Ascending aorta (tissue), 2 donors: ENCODE measurements around the gene FCHO2. TPM values are rescaled to one million over a fixed set of nuclear protein-coding genes. Genes with fewer than 3 reads are reported as not detected.

Source experiments
- DNase-seq, 2 donors: peaks; one replicate each; pipeline ENCODE4 v3.0.0-alpha.2; 2019; ENCODE audit warnings: low spot score in 2 of 2
- H3K27ac ChIP-seq, 2 donors: fragments of 200-600 bp; sonication (generic); one replicate each; pipeline ENCODE4 v1.5.1; 2016 to 2017; ENCODE audit warnings: mild to moderate bottlenecking in 1 of 2
- H3K27me3 ChIP-seq: fragments of 200-600 bp; sonication (generic); one replicate; pipeline ENCODE4 v1.5.1; 2017
- H3K36me3 ChIP-seq, 2 donors: fragments of 200-600 bp; sonication (generic); one replicate each; pipeline ENCODE4 v1.5.1; 2016
- H3K4me1 ChIP-seq, 2 donors: fragments of 200-600 bp; sonication (generic); one replicate each; pipeline ENCODE4 v1.5.1; 2016 to 2017; ENCODE audit warnings: mild to moderate bottlenecking in 1 of 2
- H3K4me3 ChIP-seq, 2 donors: fragments of 200-600 bp; sonication (generic); one replicate each; pipeline ENCODE4 v1.5.1; 2016 to 2017; ENCODE audit warnings: mild to moderate bottlenecking in 1 of 2
- H3K9me3 ChIP-seq, 2 donors: fragments of 200-600 bp; sonication (generic); one replicate each; pipeline ENCODE4 v1.5.1; 2016
- CTCF ChIP-seq, 3 experiments: fragments of 200-600 bp in 2 of 3; fragments of 450-650 bp in 1 of 3; sonication (generic) in 2 of 3; IDR thresholded peaks; one replicate each; pipeline ENCODE4 v1.5.1; 2016 to 2019; ENCODE audit warnings: antibody characterized with exemption in 3 of 3, mild to moderate bottlenecking in 1 of 3, moderate library complexity in 1 of 3
- intact Hi-C: fragments of 100-400 bp; cut with DNase I; formaldehyde crosslinking; loops from one replicate; pipeline ENCODE4 v1.15.1; 2023
- total RNA-seq: library from RNA; depleted of rRNA; stranded (reverse); fragments of >200 nt; gene quantifications from one replicate; pipeline ENCODE4 v1.1.0, GENCODE V29; 2016

The FCHO2 gene
- total RNA-seq, 1 donor from 2014 or later: 10.7 TPM

DNA sequence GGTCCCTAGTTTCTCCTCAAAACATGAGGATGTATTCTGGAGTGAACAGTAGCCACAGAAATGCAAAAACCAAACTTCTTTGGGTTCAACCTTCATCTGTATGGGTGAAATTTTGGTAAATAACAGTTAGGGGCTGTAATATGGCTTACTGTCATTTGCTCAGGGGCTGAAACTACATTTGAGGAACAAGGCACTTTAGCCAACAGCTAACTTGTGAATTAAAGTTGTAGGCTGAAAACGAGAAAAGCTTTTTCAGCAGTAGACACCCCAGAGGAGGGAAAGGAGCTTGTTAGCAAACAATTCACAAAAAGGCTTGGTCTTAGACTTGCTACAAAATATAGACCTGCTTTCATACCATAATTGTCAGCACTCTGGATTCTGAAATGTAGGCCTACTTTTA, 171.1 kb downstream of the FCHO2 start:
- H3K27me3 ChIP-seq: no peaks in the 10 kb centered on the region
- no peak for TF ChIP-seq CTCF (IDR thresholded peaks at IDR 0.05)
- no peaks in the 10 kb centered on the region for H3K4me1 ChIP-seq
- intact Hi-C loops: no loop called here
- DNase-seq: no peak
- H3K27ac ChIP-seq: no peak overlapping the region
- H3K4me3 ChIP-seq: no peak overlapping the region
- no peaks in the 10 kb centered on the region for H3K9me3 ChIP-seq
- no peaks in the 10 kb centered on the region for H3K36me3 ChIP-seq

GRCh38 chr5:73129143-73129542, 173.3 kb downstream of the FCHO2 start:
- H3K4me3 ChIP-seq: no peak overlapping the region

DNA sequence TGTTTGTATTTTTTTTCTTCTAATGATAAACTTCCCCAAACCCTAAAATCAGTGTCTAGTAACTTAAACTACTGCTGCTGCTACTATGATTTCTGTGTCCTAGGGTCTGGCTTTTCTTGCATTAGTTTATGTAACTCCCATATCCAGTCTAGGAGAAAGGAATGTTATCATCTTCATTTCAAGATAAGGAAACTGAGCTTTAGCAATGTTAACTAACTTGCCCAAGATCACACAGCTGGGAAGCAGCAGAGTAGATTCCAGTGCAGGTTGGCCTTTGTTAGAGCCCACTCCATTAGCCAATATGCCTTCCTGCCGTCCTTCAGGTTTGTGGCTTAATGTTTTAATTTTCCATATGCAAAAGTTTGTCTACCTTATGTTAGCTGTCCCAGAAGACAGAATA, 175.0 kb downstream of the FCHO2 start:
- Histone ChIP-seq H3K4me1 (no peaks in the 10 kb centered on the region), H3K27ac (no peak overlapping the region), H3K9me3 (no peaks in the 10 kb centered on the region), H3K36me3 (no peaks in the 10 kb centered on the region), H3K4me3 (no peak overlapping the region), H3K27me3 (no peaks in the 10 kb centered on the region)
- intact Hi-C loops: no loop called here
- no peak for DNase-seq
- no peak for TF ChIP-seq CTCF (IDR thresholded peaks at IDR 0.05)

More at GRCh38 chr5:73129143-73129542, 173.3 kb downstream of the FCHO2 start:
- Histone ChIP-seq H3K36me3 (no peaks in the 10 kb centered on the region), H3K4me1 (no peaks in the 10 kb centered on the region), H3K27ac (no peak overlapping the region), H3K9me3 (no peaks in the 10 kb centered on the region), H3K27me3 (no peaks in the 10 kb centered on the region)
- peak in 1 of 2 donors; percentile 15 for DNase-seq
- intact Hi-C loops: no loop called here
- TF ChIP-seq CTCF (IDR thresholded peaks at IDR 0.05): no peak

- Histone ChIP-seq H3K27me3 (no peaks in the 10 kb centered on the region), H3K9me3 (no peaks in the 10 kb centered on the region), H3K4me1 (no peaks in the 10 kb centered on the region), H3K4me3 (no peak overlapping the region), H3K27ac (no peak overlapping the region), H3K36me3 (no peaks in the 10 kb centered on the region)
- peak in 1 of 2 donors; percentile 12 for DNase-seq
- intact Hi-C loops: no loop called here
- no peak for TF ChIP-seq CTCF (IDR thresholded peaks at IDR 0.05)
Measured at GRCh38 chr5:73131711-73132425, 176.0 kb downstream of the FCHO2 start.

DNA sequence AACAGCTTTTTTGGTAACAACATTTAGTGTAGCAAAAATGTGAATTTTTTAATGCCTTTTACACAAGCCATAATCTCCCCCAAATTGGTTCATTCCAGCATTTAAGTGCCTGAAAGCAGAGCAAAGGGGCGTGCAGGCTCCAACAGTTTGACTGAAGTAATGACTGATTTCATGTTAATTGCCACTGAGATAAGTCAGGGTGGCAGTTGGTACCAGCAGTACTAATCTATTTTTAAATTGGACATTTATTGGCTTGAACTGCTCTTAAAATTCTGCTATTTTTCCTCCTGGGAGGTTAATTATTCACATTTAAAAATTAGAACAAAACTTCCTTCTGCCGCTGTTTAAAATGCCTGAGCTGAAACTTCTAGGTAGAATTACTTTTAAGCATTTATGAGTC, 176.9 kb downstream of the FCHO2 start:
- H3K9me3 ChIP-seq: no peaks in the 10 kb centered on the region
- no peaks in the 10 kb centered on the region for H3K36me3 ChIP-seq
- intact Hi-C loops: no loop called here
- H3K27me3 ChIP-seq: no peaks in the 10 kb centered on the region
- H3K27ac ChIP-seq: no peak overlapping the region
- no peak overlapping the region for H3K4me3 ChIP-seq
- no peaks in the 10 kb centered on the region for H3K4me1 ChIP-seq
- no peak for TF ChIP-seq CTCF (IDR thresholded peaks at IDR 0.05)
- peak in 1 of 2 donors; percentile 8 for DNase-seq
